NCI-H774 (cell line): Measurements from ENCODE around the gene ZNF276.
"Not testable (repeated sequence)": the region's sequence is repeated elsewhere in the genome, so short reads cannot be mapped to it uniquely, and the experiment has no call there.

Source experiments
- DNase-seq: peaks from one replicate; lab custom pipeline; 2025; lab: John Stamatoyannopoulos, UW

ZNF276 gene

DNA sequence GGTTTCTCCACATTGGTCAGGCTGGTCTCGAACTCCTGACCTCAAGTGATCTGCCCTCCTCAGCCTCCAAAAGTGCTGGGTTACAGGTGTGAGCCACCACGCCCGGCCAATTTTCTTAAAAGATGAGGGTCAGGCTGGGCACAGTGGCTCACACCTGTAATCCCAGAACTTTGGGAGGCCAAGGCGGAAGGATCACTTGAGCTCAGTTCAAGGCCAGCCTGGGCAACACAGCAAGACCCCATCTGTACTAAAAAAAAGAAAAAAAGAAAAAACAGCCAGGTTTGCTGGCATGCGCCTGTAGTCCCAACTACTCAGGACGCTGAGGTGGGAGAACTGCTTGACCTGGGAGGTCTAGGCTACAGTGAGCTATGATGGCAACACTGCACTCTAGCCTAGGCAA lies 62.6 kb downstream of the ZNF276 start:
- not testable (repeated sequence) for DNase-seq

DNA sequence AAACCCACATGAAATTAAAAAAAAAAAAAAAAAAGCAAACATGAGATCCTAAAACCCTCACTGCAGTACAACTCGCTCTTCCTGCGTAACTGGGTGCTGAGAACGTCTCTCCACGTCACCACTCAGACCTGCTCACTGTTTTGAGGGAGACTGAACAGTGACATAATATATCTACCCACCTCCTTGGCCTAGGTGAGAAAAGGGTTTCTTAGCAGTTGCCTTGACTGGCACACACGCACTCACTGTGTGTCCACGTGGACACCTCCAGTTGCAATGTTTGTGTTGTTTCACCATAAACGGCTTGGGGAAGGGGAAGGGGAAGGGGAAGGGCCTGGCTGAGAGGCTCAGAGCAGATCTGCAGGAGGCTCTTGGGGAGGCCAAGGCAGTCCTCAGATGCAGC lies 63.1 kb downstream of the ZNF276 start:
- DNase-seq, result no peak

DNA sequence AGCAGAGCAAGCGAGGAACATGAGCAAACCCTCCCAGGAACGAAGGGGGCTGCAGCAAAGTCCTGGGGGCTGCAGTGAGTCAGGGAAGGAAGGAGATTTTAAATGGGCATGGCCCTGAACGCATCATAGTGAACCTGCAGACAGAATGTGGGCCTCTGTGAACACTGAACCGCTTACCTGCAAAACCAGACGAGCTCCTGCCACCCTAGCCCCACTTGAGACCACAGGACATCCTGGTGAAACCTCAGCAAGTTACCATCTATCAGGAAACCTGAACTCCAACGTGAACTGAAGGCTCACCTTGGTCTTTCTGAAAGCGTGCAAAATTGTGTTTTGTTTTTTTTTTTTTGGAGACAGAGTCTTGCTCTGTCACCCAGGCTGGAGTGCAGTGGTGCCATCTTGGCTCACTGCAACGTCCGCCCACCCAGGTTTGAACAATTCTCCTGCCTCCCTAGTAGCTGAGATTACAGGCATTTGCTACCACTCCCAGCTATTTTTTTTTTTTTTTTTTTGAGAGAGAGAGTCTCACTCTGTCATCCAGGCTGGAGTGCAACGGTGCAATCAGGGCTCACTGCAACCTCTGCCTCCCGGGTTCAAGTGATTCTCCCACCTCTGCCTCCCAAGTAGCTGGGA lies 64.3 kb downstream of the ZNF276 start:
- DNase-seq, result no peak

DNA sequence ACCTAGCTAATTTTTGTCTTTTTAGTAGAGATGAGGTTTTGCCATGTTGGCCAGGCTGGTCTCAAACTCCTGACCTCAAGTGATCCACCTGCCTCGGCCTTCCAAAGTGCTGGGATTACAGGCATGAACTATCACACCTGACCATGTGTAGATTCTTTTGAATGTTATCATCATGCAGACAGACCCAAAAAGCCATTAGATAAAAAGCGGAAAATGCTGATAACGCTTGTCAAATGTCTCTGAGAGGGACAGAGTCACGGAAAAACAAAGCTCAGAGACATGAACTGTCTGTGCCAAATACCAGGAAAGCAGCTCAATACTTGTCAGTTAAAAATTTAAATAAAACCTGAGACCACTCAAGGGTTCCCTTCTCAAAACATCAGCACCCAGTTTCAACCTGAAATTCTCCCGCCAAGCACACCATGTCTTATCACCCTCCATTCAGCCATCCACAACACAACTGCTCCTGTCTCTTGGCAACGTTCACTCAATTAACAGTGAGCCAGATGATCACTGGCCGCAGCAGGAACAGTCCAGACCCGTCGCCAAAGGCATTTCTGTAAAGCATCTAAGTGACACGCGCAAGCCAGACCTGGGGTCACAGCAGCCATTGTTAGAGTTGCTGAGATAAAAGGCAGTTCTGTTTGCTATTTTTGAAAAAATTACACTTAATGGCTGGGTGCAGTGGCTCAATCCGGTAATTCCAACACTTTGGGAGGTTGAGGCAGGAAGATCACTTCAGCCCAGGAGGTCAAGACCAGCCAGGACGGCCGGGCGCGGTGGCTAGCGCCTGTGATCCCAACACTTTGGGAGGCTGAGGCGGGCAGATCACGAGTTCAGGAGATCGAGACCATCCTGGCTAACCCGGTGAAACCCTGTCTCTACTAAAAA lies 65.4 kb downstream of the ZNF276 start:
- no peak for DNase-seq

DNA sequence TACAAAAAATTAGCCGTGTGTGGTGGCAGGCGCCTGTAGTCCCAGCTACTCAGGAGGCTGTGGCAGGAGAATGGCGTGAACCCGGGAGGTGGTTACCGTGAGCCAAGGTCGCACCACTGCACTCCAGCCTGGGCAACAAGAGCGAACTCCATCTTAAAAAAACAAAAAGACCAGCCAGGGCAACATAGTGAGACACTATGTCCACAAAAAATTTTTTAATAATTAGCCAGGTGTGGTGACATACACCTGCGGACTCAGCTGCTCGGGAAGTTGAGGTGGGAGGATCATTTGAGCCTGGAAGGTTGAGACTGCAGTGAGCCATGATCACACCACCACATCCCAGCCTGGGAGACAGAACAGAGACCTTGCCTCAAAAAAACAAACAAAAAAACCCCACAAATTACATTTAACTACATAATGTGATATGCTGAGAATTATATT lies 66.0 kb downstream of the ZNF276 start:
- no peak for DNase-seq
